Body of pancreas (tissue), 4 donors: ENCODE measurements around the gene SRGAP1. TPM values are rescaled to one million over a fixed set of nuclear protein-coding genes. Genes with fewer than 3 reads are reported as not detected.

Experiments used
- ATAC-seq: fragments of 150-250 bp; one replicate; pipeline ENCODE4 v1.9.1; 2016
- DNase-seq, 4 donors: peaks; one replicate each; pipeline ENCODE4 v3.0.0-alpha.2; 2019
- H3K27ac ChIP-seq, 4 donors: fragments of 200-600 bp; sonication (generic); 1 replicate in 3 of 4; 2 replicates in 1 of 4; pipeline versions ENCODE4 v1.5.1 to v1.6.1; 2016 to 2019; ENCODE audit warnings: mild to moderate bottlenecking in 1 of 4, mixed read lengths in 1 of 4, moderate library complexity in 1 of 4
- H3K27me3 ChIP-seq, 2 donors: fragments of 200-600 bp; sonication (generic); one replicate each; pipeline ENCODE4 v1.6.0; 2016; ENCODE audit warnings: mild to moderate bottlenecking in 1 of 2
- H3K36me3 ChIP-seq, 2 donors: fragments of 200-600 bp; sonication (generic); replicated peaks in 1 of 2; 2 replicates each; pipeline ENCODE4 v1.5.1; 2016; ENCODE audit warnings: low read depth in 2 of 2; ENCODE audit not compliant: insufficient read depth in 1 of 2
- H3K4me1 ChIP-seq: fragments of 200-600 bp; sonication (generic); one replicate; pipeline ENCODE4 v1.6.0; 2016
- H3K4me3 ChIP-seq, 2 donors: fragments of 200-600 bp; sonication (generic); 1 replicate in 1 of 2; 2 replicates in 1 of 2; pipeline ENCODE4 v1.5.1; 2016 to 2019
- H3K9me3 ChIP-seq, 3 donors: fragments of 200-600 bp; sonication (generic); 1 replicate in 2 of 3; 2 replicates in 1 of 3; pipeline ENCODE4 v1.5.1; 2016
- POLR2A ChIP-seq, 3 donors: fragments of 450-650 bp; IDR thresholded peaks; one replicate each; pipeline ENCODE4 v1.6.1; 2016; ENCODE audit warnings: antibody characterized with exemption in 3 of 3, mild to moderate bottlenecking in 2 of 3
- WGBS, 2 donors: methylation state at CpG; one replicate each; pipeline ENCODE4 v1.1.5; 2017; 5-methylcytosine and 5-hydroxymethylcytosine counted together
- intact Hi-C: fragments of 100-400 bp; cut with DNase I; formaldehyde crosslinking; loops from one replicate; pipeline ENCODE4 v1.15.1; 2023
- total RNA-seq, 2 donors: library from RNA; depleted of rRNA; stranded (reverse); fragments of >200 nt; gene quantifications; one replicate each; pipeline ENCODE4 v1.1.0, GENCODE V29; 2016
- TF ChIP-seq, protein P1 (sequence below), 7 experiments: fragments of 450-650 bp in 4 of 7; fragments of 200-600 bp in 3 of 7; sonication (generic) in 3 of 7; IDR thresholded peaks; one replicate each; pipeline ENCODE4 v1.5.1; 2016 to 2019; ENCODE audit warnings: antibody characterized with exemption in 7 of 7

The SRGAP1 gene
- total RNA-seq, 2 donors from 2014 or later, result 8.8 to 14.8 TPM

DNA sequence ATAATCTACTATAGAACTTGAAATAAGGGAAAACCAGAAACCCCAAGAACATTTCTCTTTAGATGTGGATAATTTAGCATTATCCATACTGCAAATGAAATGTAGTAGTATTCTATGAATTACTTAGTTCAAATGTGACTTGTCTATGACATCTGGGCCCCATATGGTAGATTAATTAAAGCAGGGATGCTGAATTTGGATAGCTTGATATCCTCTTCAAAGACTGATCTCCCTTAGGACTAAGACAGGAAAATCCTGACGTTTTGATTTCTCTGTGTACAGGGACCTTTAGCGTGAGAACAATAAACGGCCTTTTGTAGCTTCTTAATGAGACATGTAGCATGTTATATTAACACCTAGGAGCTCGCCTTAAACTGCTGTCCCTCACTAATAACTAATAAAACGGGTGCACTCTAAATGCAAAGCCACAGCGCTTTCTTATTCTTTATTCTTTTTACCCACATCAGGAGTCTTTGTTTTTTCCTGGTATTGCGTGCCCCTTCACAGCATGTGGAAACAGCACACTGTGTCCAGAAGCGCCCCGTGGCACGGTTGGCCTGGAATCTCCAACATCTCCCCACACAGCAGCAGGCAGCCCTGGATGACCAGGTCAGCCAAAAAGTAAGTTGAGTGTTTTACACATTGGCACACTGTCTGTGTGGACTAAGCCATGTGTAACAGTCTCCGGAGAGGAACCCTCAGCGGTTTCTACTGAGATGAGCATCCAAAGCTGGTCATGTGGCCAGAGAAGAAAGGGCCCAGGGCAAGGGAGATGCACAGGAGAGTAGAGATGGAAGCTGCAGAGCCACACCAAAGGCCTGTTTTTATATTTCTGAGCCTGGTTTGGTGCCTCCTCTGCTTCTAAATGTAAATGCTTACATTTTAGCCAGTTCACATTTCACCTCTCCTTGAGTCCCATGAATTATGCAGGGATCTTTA lies 93.1 kb downstream of the SRGAP1 start:
- intact Hi-C loops, result no loop called here
- no peak for ATAC-seq

GRCh38 chr12:63940310-63941005 lies 96.0 kb downstream of the SRGAP1 start:
- Histone ChIP-seq H3K36me3 (no peaks in the 10 kb centered on the region), H3K27me3 (no peaks in the 10 kb centered on the region), H3K4me1 (peaks cover 7% of the 10 kb centered on the region), H3K4me3 (no peak overlapping the region), H3K27ac (peak overlapping the region in 1 of 4 donors; percentile 16), H3K9me3 (no peaks in the 10 kb centered on the region)
- intact Hi-C loops, result no loop called here
- TF ChIP-seq POLR2A (IDR thresholded peaks at IDR 0.05), result no peak
- TF ChIP-seq, protein P1, sequence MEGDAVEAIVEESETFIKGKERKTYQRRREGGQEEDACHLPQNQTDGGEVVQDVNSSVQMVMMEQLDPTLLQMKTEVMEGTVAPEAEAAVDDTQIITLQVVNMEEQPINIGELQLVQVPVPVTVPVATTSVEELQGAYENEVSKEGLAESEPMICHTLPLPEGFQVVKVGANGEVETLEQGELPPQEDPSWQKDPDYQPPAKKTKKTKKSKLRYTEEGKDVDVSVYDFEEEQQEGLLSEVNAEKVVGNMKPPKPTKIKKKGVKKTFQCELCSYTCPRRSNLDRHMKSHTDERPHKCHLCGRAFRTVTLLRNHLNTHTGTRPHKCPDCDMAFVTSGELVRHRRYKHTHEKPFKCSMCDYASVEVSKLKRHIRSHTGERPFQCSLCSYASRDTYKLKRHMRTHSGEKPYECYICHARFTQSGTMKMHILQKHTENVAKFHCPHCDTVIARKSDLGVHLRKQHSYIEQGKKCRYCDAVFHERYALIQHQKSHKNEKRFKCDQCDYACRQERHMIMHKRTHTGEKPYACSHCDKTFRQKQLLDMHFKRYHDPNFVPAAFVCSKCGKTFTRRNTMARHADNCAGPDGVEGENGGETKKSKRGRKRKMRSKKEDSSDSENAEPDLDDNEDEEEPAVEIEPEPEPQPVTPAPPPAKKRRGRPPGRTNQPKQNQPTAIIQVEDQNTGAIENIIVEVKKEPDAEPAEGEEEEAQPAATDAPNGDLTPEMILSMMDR (IDR thresholded peaks at IDR 0.05), result no peak
- DNase-seq, result no peak
- WGBS, 2 donors, result 67 to 72% methylated on average over 7 of the region's 7 CpGs
- ATAC-seq, result no peak

More for the DNA sequence above, 93.1 kb downstream of the SRGAP1 start:
- Histone ChIP-seq H3K4me1 (no peaks in the 10 kb centered on the region), H3K27me3 (no peaks in the 10 kb centered on the region), H3K27ac (no peak overlapping the region), H3K4me3 (no peak overlapping the region), H3K9me3 (no peaks in the 10 kb centered on the region), H3K36me3 (no peaks in the 10 kb centered on the region)
- DNase-seq, result no peak
- WGBS, 2 donors, result 85% methylated on average over 12 of the region's 12 CpGs
- TF ChIP-seq, protein P1 (IDR thresholded peaks at IDR 0.05), result no peak
- no peak for TF ChIP-seq POLR2A (IDR thresholded peaks at IDR 0.05)

DNA sequence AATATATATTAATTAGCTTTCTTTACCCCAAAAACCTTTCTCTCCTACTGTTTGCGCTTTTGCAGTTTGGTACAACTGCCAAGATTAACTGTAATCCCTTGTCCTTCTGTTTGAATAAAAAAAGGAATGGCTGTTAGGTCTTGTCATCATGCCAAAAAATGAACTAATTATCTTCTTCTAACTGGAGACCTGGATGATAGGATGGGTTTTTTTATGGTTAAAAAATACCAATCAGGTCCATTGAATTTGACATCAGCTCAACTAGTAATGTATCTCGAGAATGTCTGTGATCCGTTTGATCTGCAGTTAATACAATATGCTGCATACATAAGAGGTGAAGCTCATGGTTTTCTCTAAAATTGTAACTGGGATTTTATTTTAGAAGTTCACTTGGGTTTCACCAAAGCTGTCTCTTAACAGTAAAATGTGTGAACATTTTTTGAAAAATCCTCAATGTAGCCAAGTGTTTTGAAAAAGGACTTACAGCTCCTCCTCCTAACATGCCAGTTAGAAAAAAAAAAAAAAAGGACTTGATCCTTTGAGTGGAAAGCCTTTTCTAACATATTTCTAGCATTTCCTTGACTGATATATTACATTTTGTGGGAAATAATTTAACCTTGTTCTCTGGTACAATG lies 96.8 kb downstream of the SRGAP1 start:
- no peaks in the 10 kb centered on the region for H3K9me3 ChIP-seq
- no peak overlapping the region for H3K4me3 ChIP-seq
- 84 to 88% methylated on average over 3 of the region's 3 CpGs for WGBS, 2 donors
- peak overlapping the region in 2 of 4 donors; percentile 3 to 35 for H3K27ac ChIP-seq
- ATAC-seq (no peak), DNase-seq (no peak)
- no peaks in the 10 kb centered on the region for H3K27me3 ChIP-seq
- intact Hi-C loops, result no loop called here
- no peaks in the 10 kb centered on the region for H3K36me3 ChIP-seq
- TF ChIP-seq POLR2A (IDR thresholded peaks at IDR 0.05), result no peak
- TF ChIP-seq, protein P1 (IDR thresholded peaks at IDR 0.05), result no peak
- peaks cover 7% of the 10 kb centered on the region for H3K4me1 ChIP-seq

GRCh38 chr12:63941879-63942278 lies 97.4 kb downstream of the SRGAP1 start:
- no peaks in the 10 kb centered on the region for H3K36me3 ChIP-seq
- intact Hi-C loops, result no loop called here
- DNase-seq, result no peak
- peaks cover 7% of the 10 kb centered on the region for H3K4me1 ChIP-seq
- H3K27ac ChIP-seq, result peak overlapping the region in 2 of 4 donors; percentile 3 to 35
- ATAC-seq, result no peak
- no peak overlapping the region for H3K4me3 ChIP-seq
- H3K27me3 ChIP-seq, result no peaks in the 10 kb centered on the region
- no peaks in the 10 kb centered on the region for H3K9me3 ChIP-seq
- TF ChIP-seq, protein P1 (IDR thresholded peaks at IDR 0.05), result no peak
- TF ChIP-seq POLR2A (IDR thresholded peaks at IDR 0.05), result no peak
